Effector memory CD4-positive, alpha-beta T cell (primary cell): ENCODE measurements around the gene GPR180.
"Not testable (repeated sequence)": the region's sequence is repeated elsewhere in the genome, so short reads cannot be mapped to it uniquely, and the experiment has no call there.

ENCODE experiments used
- DNase-seq, 3 donors: peaks; one replicate each; pipeline ENCODE4 v3.0.0-alpha.2; 2020
- H3K27ac ChIP-seq: 2 replicates; pipeline ENCODE4 v1.7.0; 2013; ENCODE audit warnings: mild to moderate bottlenecking, low read length, moderate library complexity; ENCODE audit not compliant: insufficient read depth, poor library complexity, severe bottlenecking
- H3K27me3 ChIP-seq: replicated peaks from 2 replicates; pipeline ENCODE4 v1.7.0; 2013; ENCODE audit warnings: mild to moderate bottlenecking, low read length; ENCODE audit not compliant: insufficient read depth, control insufficient read depth, poor library complexity, severe bottlenecking
- H3K36me3 ChIP-seq: 2 replicates; pipeline ENCODE4 v1.7.0; 2013; ENCODE audit warnings: mild to moderate bottlenecking, low read length, moderate library complexity; ENCODE audit not compliant: control insufficient read depth, insufficient read depth
- H3K4me1 ChIP-seq: 2 replicates; pipeline ENCODE4 v1.7.0; 2013; ENCODE audit warnings: low read length, mild to moderate bottlenecking; ENCODE audit not compliant: control insufficient read depth, insufficient read depth, poor library complexity, severe bottlenecking
- H3K4me3 ChIP-seq: 2 replicates; pipeline ENCODE4 v1.7.0; 2013; ENCODE audit warnings: low read length, low read depth, mild to moderate bottlenecking; ENCODE audit not compliant: insufficient read depth, poor library complexity, severe bottlenecking
- H3K9me3 ChIP-seq: 2 replicates; pipeline ENCODE4 v1.7.0; 2013; ENCODE audit warnings: mild to moderate bottlenecking, low read length, moderate library complexity; ENCODE audit not compliant: control insufficient read depth

GPR180 gene

DNA sequence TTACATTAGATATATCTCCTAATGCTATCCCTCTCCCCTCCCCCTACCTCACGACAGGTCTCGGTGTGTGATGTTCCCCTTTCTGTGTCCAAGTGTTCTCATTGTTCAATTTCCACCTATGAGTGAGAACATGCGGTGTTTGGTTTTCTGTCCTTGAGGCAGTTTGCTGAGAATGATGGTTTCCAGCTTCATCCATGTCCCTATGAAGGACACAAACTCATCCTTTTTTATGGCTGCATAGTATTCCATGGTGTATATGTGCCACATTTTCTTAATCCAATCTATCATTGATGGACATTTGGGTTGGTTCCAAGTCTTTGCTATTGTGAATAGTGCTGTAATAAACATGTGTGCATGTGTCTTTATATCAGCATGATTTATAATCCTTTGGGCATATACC is 36.0 kb downstream of the GPR180 start:
- H3K4me1 ChIP-seq, H3K9me3 ChIP-seq, H3K27ac ChIP-seq, H3K4me3 ChIP-seq, DNase-seq, H3K27me3 ChIP-seq, H3K36me3 ChIP-seq: not testable (repeated sequence)

GRCh38 chr13:94640721-94641120 is 39.1 kb downstream of the GPR180 start:
- no peak overlapping the region for H3K27ac ChIP-seq
- no peaks in the 10 kb centered on the region for H3K36me3 ChIP-seq
- H3K4me1 ChIP-seq = no peaks in the 10 kb centered on the region
- DNase-seq = no peak
- H3K27me3 ChIP-seq = no peaks in the 10 kb centered on the region
- no peaks in the 10 kb centered on the region for H3K9me3 ChIP-seq
- no peak overlapping the region for H3K4me3 ChIP-seq

- H3K4me1 ChIP-seq = no peaks in the 10 kb centered on the region
- no peak for DNase-seq
- H3K36me3 ChIP-seq = no peaks in the 10 kb centered on the region
- H3K4me3 ChIP-seq = no peak overlapping the region
- no peaks in the 10 kb centered on the region for H3K9me3 ChIP-seq
- H3K27me3 ChIP-seq = no peaks in the 10 kb centered on the region
- H3K27ac ChIP-seq = no peak overlapping the region
Measured at GRCh38 chr13:94641409-94641941, 39.8 kb downstream of the GPR180 start.

DNA sequence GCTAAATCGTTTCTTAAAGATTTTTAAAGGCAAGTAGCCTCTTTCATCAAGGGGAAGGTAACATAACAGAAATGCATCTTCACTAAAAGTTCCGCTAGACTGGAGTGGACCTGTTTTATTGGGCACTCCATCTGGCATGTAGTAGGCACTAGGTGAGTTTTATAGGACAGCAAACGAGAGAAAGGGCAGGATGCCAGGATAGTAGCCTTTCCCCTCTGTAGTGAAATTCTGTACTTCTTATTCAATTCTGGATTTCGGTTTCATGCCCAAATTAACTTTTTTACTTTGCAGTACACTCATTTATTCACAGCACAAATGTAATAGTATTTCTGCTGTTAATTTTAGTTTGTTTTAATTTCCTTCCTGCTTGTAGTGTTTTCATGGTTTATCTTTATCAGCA is 45.2 kb downstream of the GPR180 start:
- Histone ChIP-seq H3K27me3 (no peaks in the 10 kb centered on the region), H3K36me3 (no peaks in the 10 kb centered on the region), H3K4me1 (no peaks in the 10 kb centered on the region), H3K9me3 (no peaks in the 10 kb centered on the region), H3K27ac (no peak overlapping the region), H3K4me3 (no peak overlapping the region)
- no peak for DNase-seq

DNA sequence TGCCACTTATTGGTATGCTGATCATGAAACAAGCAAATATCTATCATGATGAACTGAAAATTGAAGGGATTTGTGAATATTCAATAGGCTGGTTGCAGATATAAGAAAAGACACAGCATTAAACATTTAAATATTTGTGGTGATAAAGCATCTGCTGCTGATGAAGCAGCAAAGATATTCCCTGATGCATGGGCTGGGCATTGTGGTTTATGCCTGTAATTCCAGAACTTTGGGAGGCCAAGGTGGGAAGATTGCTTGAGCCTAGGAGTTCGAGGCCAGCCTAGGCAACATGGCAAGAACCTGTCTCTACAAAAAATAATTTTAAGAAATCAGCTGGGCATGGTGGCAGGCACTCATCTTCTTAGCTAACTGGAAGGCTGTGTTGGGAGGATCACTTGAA is 54.5 kb downstream of the GPR180 start:
- no peak for DNase-seq
- Histone ChIP-seq H3K36me3 (no peaks in the 10 kb centered on the region), H3K9me3 (no peaks in the 10 kb centered on the region), H3K4me3 (no peak overlapping the region), H3K4me1 (no peaks in the 10 kb centered on the region), H3K27ac (no peak overlapping the region), H3K27me3 (no peaks in the 10 kb centered on the region)

GRCh38 chr13:94656766-94657165 is 55.1 kb downstream of the GPR180 start:
- H3K27me3 ChIP-seq = no peaks in the 10 kb centered on the region
- H3K36me3 ChIP-seq = no peaks in the 10 kb centered on the region
- no peak overlapping the region for H3K27ac ChIP-seq
- no peak overlapping the region for H3K4me3 ChIP-seq
- H3K4me1 ChIP-seq = no peaks in the 10 kb centered on the region
- no peak for DNase-seq
- no peaks in the 10 kb centered on the region for H3K9me3 ChIP-seq

DNA sequence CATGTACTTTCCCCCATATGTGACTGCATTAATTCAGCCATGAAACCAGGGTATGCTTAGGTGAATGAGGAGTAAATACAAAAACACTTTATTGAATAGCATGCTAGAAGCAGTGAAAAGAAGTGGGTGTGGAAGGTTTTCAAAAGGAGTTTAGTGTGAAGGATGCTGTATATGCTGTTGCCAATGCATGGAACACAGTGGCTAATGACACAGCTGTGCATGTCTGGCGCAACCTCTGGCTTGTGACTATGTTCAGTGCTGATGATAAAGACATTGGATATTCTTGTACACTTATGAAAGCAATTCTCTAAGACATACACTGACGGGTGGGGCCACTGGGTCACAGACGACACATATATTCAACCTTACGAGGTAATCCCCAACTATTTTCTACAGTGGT is 55.5 kb downstream of the GPR180 start:
- H3K27me3 ChIP-seq = no peaks in the 10 kb centered on the region
- no peaks in the 10 kb centered on the region for H3K4me1 ChIP-seq
- H3K4me3 ChIP-seq = no peak overlapping the region
- no peak overlapping the region for H3K27ac ChIP-seq
- H3K9me3 ChIP-seq = no peaks in the 10 kb centered on the region
- no peaks in the 10 kb centered on the region for H3K36me3 ChIP-seq
- no peak for DNase-seq

DNA sequence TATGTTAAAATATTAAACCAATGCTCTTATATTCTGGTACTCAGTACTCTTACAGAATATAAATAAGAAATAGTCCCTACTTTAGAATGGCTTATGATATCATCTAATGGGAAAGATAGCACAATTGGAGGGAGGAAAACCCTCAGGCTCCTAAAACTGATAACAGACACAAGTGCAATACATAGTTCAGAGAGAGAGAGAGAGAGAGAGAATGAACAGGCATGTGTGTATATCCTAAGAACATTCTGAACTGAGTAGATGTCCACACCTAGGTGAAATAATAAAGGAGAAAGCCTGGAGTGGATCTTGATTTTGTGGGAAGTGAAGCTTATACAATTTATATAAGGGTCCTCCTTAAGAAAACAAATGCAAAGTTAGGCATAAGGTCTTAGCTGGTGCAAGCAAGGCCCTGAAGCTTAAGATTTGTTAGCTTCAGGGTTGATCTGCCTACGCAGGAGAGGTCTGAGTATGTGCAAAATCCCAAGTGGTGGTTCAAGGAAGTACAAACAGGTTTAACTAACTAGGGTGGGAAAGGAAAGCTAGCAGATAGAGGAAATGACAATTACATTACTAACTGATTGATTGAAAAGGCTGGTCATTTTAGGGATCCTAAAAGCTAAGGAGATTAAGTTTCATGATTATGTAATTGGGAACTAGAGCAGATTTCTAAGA is 57.4 kb downstream of the GPR180 start:
- no peaks in the 10 kb centered on the region for H3K4me1 ChIP-seq
- H3K9me3 ChIP-seq = no peaks in the 10 kb centered on the region
- H3K27me3 ChIP-seq = no peaks in the 10 kb centered on the region
- H3K4me3 ChIP-seq = no peak overlapping the region
- no peaks in the 10 kb centered on the region for H3K36me3 ChIP-seq
- no peak overlapping the region for H3K27ac ChIP-seq
- DNase-seq = no peak

GRCh38 chr13:94659598-94659946 is 57.9 kb downstream of the GPR180 start:
- H3K27ac ChIP-seq = no peak overlapping the region

GRCh38 chr13:94660695-94661326 is 59.2 kb downstream of the GPR180 start:
- Histone ChIP-seq H3K27ac (no peak overlapping the region), H3K9me3 (no peaks in the 10 kb centered on the region), H3K4me1 (no peaks in the 10 kb centered on the region), H3K4me3 (no peak overlapping the region), H3K36me3 (no peaks in the 10 kb centered on the region), H3K27me3 (no peaks in the 10 kb centered on the region)
- no peak for DNase-seq

More at GRCh38 chr13:94659598-94659946, 57.9 kb downstream of the GPR180 start:
- Histone ChIP-seq H3K4me1 (no peaks in the 10 kb centered on the region), H3K4me3 (no peak overlapping the region), H3K27me3 (no peaks in the 10 kb centered on the region), H3K9me3 (no peaks in the 10 kb centered on the region), H3K36me3 (no peaks in the 10 kb centered on the region)
- DNase-seq = no peak
